Erythroblast (primary cell): ENCODE data around the gene DGKH.

ENCODE experiments used
- GATA1 ChIP-seq: IDR thresholded peaks from 2 replicates; pipeline ENCODE4 v1.6.1; 2011; ENCODE audit warnings: low read depth, mild to moderate bottlenecking, control low read depth, low read length, moderate library complexity
- POLR2A ChIP-seq: IDR thresholded peaks from 2 replicates; pipeline ENCODE4 v1.6.1; 2011; ENCODE audit warnings: mild to moderate bottlenecking, low read length

DNA sequence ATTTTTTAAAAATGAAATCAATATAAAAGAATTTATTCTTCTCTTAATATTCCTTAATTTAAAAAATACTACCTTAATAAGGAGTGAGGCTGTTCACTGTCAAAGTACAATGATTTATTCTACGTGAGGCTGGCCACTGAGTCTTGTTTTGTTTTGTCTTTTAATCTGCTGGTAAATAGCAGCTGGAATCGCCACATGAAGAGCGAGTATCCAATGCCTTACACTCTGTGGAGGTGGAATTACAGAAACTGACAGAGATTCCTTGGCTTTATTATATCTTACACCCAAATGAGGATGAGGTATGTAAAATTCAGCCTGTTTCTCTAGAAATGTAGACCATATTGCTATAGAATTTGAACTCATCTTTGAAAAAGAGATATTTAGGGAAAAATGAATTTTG, 170.6 kb downstream of the DGKH start:
- TF ChIP-seq POLR2A = no peak
- no peak for TF ChIP-seq GATA1
